Gastroesophageal sphincter (tissue), 3 donors: Measurements from ENCODE around the gene TRIP11.

ENCODE experiments used
- CTCF ChIP-seq, 4 experiments: fragments of 200-600 bp in 2 of 4; fragments of 450-650 bp in 2 of 4; sonication (generic) in 1 of 4; IDR thresholded peaks; one replicate each; pipeline ENCODE4 v1.5.1; 2017 to 2019; ENCODE audit warnings: antibody characterized with exemption in 4 of 4, mild to moderate bottlenecking in 2 of 4, moderate library complexity in 2 of 4
- EP300 ChIP-seq: sonication (generic); formaldehyde crosslinking; IDR thresholded peaks from one replicate; pipeline ENCODE4 v1.6.1; 2017; ENCODE audit warnings: antibody characterized with exemption, mild to moderate bottlenecking
- POLR2A ChIP-seq, 2 donors: fragments of 450-650 bp; IDR thresholded peaks; one replicate each; pipeline ENCODE4 v1.6.1; 2017; ENCODE audit warnings: antibody characterized with exemption in 2 of 2, mild to moderate bottlenecking in 2 of 2, moderate library complexity in 1 of 2

GRCh38 chr14:91918186-91918883 is 121.5 kb downstream of the TRIP11 start:
- no peak for TF ChIP-seq CTCF (IDR thresholded peaks at IDR 0.05)
- no peak for TF ChIP-seq POLR2A (IDR thresholded peaks at IDR 0.05)
- no peak for TF ChIP-seq EP300
